GM18507 (cell line): Measurements from ENCODE around the gene ZBTB12.
"Not testable (repeated sequence)": the region's sequence is repeated elsewhere in the genome, so short reads cannot be mapped to it uniquely, and the experiment has no call there.

Experiments
- DNase-seq: peaks from one replicate; pipeline ENCODE4 v3.0.0; 2011; ENCODE audit warnings: low read depth; ENCODE audit not compliant: insufficient read length; ENCODE audit errors: extremely low spot score
- FAIRE-seq: peaks from 2 replicates; lab custom pipeline; 2011; peaks lifted over from hg19 to GRCh38; lab: Jason Lieb, UNC

Gene ZBTB12, protein sequence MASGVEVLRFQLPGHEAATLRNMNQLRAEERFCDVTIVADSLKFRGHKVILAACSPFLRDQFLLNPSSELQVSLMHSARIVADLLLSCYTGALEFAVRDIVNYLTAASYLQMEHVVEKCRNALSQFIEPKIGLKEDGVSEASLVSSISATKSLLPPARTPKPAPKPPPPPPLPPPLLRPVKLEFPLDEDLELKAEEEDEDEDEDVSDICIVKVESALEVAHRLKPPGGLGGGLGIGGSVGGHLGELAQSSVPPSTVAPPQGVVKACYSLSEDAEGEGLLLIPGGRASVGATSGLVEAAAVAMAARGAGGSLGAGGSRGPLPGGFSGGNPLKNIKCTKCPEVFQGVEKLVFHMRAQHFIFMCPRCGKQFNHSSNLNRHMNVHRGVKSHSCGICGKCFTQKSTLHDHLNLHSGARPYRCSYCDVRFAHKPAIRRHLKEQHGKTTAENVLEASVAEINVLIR

DNA sequence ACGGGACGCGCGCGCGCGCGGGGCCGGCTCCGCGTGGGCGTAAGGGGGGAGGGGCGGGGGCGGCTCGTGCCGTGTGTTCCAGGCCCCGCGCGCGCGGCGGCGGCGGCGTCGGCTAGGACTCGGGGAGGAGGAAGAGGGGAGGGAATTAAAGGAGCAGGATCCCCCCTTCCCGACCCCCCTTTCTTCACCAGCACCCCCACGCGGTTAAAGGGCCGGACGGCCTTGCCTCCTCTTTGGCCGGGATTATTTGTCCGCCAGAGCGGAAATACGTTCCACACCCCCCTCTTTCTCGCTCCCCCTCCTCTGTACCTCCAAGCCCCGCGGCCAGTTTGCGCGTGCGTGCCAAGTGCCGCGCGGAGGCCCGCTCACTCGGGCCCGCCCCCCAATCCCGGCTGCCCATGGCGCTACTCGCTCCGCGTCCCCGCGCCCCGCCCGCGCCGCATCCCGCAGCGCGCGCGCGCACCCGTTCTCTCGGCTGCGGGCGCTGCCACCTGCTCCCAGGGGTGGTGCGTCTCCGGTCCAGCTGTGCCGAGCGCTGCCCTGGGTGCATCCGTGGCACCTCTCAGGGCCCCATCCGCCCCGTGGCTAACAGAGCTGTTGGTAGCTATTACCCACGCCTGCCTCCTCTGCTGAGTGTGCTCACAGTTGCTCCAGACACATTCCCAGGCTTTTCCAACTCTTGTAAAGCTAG is at the start of gene ZBTB12:
Gene ZBTB12, minus strand, starts transcription at position 134 of the 691 bp plus-strand sequence. CDS start 781 bp downstream, outside the sequence.
- DNase-seq (peak; percentile 81), FAIRE-seq (peak; percentile 80)

DNA sequence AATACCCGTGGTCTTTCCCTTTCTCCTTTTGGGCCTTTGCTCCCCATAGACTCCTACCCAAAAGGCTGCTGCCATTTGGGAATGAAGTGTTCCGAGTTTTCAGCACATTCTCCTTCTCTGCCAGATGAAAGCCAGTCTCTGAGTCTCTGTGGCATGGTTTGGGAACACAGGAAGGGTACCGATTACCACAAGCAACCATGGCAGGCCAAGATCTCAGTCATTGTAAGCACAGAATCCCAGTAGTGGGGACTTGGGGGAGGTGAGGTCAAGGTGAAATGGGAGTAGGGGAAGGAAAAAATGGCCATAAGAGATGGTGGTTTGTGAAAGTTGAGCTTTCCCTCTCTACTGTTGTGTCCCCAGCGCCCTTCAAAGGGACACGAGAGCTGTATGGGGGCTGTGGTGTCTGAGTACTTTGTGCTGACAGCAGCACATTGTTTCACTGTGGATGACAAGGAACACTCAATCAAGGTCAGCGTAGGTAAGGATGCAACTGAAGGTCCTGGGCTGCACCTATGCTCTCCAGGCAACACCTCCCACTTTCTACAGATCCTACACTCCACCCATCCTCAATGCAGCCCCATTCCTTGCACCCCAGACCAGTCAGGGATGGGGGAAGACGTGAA is 48.2 kb upstream of the ZBTB12 start:
- DNase-seq, result no peak
- FAIRE-seq, result no peak

DNA sequence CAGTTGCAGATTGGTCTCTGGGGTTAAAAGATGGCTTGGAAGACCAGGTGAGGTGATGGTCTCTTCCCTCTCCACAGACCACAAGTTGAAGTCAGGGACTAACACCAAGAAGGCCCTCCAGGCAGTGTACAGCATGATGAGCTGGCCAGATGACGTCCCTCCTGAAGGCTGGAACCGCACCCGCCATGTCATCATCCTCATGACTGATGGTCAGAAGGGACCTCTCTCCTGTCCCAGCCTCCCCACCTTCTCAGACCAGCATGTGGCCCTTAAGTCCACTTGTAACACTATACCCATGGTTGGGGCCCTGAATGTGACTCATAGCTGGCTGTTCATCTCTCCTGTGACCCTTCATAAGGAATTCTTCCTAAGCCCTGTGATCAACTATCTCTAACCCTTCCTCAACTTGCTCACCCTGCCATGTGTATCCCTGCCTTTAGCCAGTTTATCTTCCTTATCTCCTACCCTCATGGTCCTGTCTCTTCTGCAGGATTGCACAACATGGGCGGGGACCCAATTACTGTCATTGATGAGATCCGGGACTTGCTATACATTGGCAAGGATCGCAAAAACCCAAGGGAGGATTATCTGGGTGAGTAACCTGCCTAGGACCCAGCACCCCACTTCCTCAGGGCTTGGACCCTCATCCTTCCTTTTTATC is 47.0 kb upstream of the ZBTB12 start:
- DNase-seq (no peak), FAIRE-seq (no peak)

DNA sequence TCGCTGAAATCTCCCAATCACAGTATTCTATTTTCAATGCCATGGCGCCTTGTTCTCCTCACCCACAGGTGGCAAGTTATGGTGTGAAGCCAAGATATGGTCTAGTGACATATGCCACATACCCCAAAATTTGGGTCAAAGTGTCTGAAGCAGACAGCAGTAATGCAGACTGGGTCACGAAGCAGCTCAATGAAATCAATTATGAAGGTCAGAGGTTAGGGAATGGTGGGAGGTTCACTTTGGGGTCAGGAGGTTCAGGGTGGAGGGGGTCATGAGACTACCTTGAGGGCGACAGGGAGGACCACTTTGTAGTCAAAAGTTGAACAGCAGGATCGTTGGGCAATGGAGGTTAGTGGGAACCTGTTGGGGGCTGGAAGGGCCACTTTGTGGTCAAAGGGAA is 46.4 kb upstream of the ZBTB12 start:
- no peak for FAIRE-seq
- no peak for DNase-seq

DNA sequence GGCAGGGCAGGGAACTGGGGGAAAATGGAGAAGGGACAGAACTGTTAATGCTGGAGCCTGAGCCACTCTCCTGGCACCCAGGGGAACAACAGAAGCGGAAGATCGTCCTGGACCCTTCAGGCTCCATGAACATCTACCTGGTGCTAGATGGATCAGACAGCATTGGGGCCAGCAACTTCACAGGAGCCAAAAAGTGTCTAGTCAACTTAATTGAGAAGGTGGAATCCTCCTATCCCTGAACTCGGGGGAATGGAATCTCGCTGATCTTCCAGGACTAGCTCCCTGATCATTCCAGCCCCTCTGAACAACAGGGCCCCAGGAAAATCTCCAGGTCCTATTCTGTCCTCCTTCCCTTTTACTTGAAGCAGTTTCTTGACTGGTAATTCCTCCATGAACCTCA is 46.0 kb upstream of the ZBTB12 start:
- FAIRE-seq (no peak), DNase-seq (no peak)

DNA sequence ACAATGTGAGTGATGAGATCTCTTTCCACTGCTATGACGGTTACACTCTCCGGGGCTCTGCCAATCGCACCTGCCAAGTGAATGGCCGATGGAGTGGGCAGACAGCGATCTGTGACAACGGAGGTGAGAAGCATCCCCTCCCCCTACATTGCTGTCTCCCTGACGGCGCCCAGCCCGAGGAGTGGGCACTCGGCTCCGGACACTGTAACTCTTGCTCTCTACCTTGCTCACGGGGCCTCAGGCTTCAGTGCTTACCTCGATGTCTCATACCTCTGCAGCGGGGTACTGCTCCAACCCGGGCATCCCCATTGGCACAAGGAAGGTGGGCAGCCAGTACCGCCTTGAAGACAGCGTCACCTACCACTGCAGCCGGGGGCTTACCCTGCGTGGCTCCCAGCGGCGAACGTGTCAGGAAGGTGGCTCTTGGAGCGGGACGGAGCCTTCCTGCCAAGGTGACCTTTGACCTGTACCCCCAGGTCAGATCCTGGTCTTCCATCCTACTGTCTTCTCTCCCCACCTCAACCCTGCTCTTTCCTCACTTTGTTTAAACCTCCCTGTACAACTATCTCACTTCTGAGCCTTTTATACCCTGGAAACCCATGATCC is 45.3 kb upstream of the ZBTB12 start:
- DNase-seq (no peak), FAIRE-seq (no peak)

DNA sequence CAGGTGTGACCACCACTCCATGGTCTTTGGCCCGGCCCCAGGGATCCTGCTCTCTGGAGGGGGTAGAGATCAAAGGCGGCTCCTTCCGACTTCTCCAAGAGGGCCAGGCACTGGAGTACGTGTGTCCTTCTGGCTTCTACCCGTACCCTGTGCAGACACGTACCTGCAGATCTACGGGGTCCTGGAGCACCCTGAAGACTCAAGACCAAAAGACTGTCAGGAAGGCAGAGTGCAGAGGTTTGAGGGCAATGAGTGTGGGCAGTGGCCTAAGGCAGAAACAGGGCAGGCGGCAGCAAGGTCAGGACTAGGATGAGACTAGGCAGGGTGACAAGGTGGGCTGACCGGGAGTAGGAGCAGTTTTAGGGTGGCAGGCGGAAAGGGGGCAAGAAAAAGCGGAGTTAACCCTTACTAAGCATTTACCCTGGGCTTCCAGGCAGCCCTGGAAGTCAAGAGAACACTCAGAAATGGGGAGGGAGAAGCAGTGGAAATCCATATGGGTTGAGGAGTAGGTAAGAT is 44.5 kb upstream of the ZBTB12 start:
- no peak for FAIRE-seq
- no peak for DNase-seq

DNA sequence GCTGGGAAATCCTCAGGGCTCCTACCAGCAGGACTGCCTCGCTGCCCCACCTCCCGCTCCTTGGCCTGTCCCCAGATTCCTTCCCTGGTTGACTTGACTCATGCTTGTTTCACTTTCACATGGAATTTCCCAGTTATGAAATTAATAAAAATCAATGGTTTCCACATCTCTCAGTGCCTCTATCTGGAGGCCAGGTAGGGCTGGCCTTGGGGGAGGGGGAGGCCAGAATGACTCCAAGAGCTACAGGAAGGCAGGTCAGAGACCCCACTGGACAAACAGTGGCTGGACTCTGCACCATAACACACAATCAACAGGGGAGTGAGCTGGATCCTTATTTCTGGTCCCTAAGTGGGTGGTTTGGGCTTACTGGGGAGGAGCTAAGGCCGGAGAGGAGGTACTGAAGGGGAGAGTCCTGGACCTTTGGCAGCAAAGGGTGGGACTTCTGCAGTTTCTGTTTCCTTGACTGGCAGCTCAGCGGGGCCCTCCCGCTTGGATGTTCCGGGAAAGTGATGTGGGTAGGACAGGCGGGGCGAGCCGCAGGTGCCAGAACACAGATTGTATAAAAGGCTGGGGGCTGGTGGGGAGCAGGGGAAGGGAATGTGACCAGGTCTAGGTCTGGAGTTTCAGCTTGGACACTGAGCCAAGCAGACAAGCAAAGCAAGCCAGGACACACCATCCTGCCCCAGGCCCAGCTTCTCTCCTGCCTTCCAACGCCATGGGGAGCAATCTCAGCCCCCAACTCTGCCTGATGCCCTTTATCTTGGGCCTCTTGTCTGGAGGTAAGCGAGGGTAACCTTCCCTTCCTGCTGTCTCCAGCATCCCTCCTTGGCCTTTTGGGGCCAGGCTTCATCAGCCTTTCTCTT is 43.9 kb upstream of the ZBTB12 start, which contains the start of gene CFB:
Gene CFB, plus strand, starts transcription at position 589 of the 863 bp plus-strand sequence. Its CDS starts 127 bp downstream, at position 716.
- FAIRE-seq (no peak), DNase-seq (no peak)

DNA sequence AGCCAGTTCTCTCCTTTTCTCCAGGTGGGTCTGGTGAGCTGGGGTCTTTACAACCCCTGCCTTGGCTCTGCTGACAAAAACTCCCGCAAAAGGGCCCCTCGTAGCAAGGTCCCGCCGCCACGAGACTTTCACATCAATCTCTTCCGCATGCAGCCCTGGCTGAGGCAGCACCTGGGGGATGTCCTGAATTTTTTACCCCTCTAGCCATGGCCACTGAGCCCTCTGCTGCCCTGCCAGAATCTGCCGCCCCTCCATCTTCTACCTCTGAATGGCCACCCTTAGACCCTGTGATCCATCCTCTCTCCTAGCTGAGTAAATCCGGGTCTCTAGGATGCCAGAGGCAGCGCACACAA is 43.2 kb upstream of the ZBTB12 start:
- DNase-seq (no peak), FAIRE-seq (no peak)

DNA sequence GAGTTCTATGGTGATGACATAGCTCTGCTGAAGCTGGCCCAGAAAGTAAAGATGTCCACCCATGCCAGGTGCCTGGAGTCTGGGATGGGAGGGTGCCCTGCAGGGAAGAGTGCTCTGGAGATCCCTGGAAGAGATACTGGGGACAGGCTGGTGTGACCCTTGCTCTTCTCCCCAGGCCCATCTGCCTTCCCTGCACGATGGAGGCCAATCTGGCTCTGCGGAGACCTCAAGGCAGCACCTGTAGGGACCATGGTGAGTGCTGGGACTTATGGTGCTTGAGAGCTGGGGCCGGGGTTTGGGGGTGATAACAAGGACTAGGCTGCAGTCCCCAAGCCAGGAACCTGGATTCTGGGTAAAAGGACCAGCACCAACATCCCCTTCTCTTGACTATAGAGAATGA is 41.9 kb upstream of the ZBTB12 start:
- DNase-seq (no peak), FAIRE-seq (no peak)

DNA sequence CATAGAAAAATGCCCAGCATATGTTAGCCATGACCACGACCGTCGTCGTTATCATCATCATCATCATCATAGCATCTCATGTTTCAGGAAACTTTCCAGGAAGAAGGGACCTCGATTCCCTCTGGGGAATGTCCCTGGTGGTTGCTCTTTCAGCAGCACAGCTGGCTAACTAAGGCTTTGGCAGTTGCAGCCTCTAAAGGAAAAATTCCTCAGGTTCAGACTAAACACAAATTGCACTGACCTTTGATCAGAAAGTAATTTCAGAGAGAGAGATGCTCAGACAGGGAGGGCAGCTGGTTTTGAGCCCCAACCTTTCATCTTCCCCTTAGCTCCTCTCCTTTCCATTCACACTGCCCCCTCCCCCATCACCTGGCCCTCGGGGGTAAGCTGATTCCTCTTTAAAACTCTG is 38.4 kb upstream of the ZBTB12 start:
- DNase-seq (no peak), FAIRE-seq (no peak)

DNA sequence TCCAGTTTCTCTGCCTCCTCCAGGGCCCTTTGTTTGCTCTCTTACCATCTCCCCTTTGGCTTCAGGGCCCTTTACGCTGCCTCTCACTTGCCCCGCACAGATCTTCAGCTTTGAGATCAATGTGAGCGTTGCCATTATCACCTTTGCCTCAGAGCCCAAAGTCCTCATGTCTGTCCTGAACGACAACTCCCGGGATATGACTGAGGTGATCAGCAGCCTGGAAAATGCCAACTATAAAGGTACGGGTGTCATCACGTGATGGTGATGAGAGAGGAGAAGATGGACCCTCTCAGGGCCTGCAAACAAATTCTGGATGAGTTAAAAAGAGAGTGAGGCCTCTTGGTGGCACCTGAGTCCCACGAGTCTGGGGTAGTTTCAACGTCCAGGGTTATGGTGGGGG is 33.9 kb upstream of the ZBTB12 start:
- FAIRE-seq, result no peak

DNA sequence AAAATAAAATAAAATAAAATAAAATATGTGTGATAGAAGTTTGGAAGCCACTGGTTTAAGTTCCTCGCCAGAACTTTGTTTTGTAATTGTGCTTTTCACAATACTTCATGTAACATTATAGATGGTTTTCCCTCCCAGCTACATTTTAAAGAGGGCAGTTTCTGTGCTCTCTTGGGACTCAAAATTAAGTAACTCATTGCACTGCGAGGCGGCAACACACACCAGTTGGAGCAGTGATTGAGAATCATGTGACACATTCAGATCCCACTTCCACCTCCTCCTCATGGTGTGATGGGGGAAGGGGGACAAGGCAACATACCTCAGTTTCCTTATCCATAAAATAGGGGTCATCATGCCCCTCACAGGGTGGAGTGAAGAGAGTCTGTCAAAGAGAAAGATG is 33.1 kb upstream of the ZBTB12 start:
- no peak for FAIRE-seq

More for the DNA sequence above, 33.9 kb upstream of the ZBTB12 start:
- no peak for DNase-seq

DNA sequence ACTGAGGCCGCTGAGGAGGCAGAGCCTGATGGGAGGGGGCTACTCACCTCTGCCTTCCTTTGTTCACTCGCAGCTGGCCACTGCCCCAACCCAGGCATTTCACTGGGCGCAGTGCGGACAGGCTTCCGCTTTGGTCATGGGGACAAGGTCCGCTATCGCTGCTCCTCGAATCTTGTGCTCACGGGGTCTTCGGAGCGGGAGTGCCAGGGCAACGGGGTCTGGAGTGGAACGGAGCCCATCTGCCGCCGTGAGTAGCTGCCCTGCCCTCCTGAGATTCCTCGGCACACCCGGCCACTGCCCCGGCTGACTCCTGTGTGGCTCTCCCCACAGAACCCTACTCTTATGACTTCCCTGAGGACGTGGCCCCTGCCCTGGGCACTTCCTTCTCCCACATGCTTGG is 31.7 kb upstream of the ZBTB12 start:
- DNase-seq, result no peak
- no peak for FAIRE-seq

More for the DNA sequence above, 33.1 kb upstream of the ZBTB12 start:
- DNase-seq, result no peak

DNA sequence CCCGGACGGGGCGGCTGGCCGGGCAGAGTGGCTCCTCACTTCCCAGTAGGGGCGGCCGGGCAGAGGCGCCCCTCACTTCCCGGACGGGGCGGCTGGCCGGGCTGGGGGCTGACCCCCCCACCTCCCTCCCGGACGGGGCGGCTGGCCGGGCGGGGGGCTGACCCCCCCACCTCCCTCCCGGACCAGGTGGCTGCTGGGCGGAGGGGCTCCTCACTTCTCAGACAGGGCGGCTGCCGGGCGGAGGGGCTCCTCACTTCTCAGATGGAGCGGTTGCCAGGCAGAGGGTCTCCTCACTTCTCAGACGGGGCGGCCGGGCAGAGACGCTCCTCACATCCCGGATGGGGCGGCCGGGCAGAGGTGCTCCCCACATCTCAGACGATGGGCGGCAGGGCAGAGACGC is 30.3 kb upstream of the ZBTB12 start:
- FAIRE-seq, DNase-seq: not testable (repeated sequence)

DNA sequence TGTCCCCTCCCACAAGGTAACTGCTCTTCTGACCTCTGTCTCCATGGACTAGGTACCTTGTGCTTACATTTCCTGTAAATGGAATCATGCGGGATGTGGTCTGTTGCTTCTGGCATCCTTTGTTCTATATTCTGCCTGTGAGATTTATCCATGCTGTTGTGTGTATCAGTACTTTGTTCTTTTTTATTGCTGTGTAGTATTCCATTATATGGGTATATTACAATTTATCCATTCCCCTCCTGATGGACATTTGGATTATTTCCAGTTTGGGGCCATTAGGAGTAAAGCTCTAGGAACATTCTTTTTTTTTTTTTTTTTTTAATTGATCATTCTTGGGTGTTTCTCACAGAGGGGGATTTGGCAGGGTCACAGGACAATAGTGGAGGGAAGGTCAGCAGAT is 29.1 kb upstream of the ZBTB12 start:
- no peak for DNase-seq
- FAIRE-seq, result no peak

DNA sequence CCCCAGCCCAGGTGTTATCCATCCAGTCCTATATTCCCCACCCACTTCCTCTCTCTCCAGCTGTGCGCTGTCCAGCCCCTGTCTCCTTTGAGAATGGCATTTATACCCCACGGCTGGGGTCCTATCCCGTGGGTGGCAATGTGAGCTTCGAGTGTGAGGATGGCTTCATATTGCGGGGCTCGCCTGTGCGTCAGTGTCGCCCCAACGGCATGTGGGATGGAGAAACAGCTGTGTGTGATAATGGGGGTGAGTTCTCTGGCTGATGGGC is 26.7 kb upstream of the ZBTB12 start:
- FAIRE-seq, result no peak
- no peak for DNase-seq

DNA sequence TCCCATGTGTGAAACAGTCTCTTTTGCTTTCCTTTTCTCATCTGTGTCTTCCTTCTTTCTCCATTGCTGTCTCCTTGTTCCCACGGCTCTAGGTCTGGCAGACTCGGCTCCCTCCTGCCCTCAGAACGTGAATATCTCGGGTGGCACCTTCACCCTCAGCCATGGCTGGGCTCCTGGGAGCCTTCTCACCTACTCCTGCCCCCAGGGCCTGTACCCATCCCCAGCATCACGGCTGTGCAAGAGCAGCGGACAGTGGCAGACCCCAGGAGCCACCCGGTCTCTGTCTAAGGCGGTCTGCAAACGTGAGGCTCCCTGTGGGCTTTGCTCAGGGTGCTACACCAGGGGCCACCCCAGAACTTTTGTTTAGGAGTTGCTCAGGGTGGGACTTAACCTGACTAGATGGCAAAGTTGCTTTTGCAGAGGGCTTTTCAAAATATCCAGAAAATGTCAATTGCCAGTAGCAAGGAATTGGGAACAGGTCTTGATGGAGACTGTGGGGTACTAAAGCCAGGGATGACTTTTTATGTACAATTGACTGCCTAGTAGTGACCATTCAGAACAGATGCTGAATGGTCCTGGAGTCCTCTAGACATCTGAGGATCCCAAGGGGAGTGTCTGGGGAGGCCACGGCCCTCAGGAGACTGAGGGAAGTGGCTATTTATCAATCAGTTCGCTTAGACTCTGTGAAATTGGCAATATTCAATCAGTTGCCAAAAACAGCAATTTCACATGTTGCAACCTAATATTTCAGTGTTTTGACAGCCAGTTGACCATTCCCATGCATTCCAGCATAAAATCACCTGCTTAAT is 26.2 kb upstream of the ZBTB12 start:
- FAIRE-seq (no peak), DNase-seq (no peak)
